ENCODE data around the gene DKKL1. TPM values are rescaled to one million over a fixed set of nuclear protein-coding genes. Genes with fewer than 3 reads are reported as not detected.

DKKL1 gene
- polyA plus RNA-seq, 2 of the 4 experiments (the other 2 are of a cell fraction): 0.37 to 0.53 TPM

- CTCF ChIA-PET: interaction anchor here (1.4 kb wide), 1 partner anchor 23 kb away, joined by 3 read pairs; no protein-coding TSS in a partner anchor
- FAIRE-seq: no peak
- DNase-seq (ENCODE audit: low read depth in 1 of 2, low spot score in 1 of 2): no peak
- peaks cover 9% of the 10 kb centered on the region; the same call in 2 of the 3 replicates for H3K4me1 ChIP-seq
- POLR2A ChIA-PET: no interaction called here
- no peak overlapping the region for H3K4me2 ChIP-seq
- no peak for ATAC-seq
- TF ChIP-seq FOSL2 (IDR thresholded peaks at IDR 0.05) (no peak), FOSL2 (CRISPR knock-in tag; IDR thresholded peaks at IDR 0.05) (no peak), HEYL (CRISPR knock-in tag; IDR thresholded peaks at IDR 0.05) (no peak), SMC3 (IDR thresholded peaks at IDR 0.05) (no peak)
- H3K4me3 ChIP-seq: no peak overlapping the region
- WGBS (ENCODE audit: missing lambda C conversion rate): 82% methylated on average over 11 of the region's 12 CpGs
- peak overlapping the region in 1 of 2 experiments; percentile 12; a peak in 1 of 6 replicates for H3K27ac ChIP-seq
- H3K9me3 ChIP-seq: no peaks in the 10 kb centered on the region
These were observed 7.7 kb upstream of the DKKL1 start for GRCh38 chr19:49355909-49356353.

- ChIA-PET CTCF (no interaction called here), POLR2A (no interaction called here)
- 86% methylated on average over 7 of the region's 7 CpGs for WGBS (ENCODE audit: missing lambda C conversion rate)
- H3K4me1 ChIP-seq: peaks cover 13% of the 10 kb centered on the region; the same call in 2 of the 3 replicates
- no peak overlapping the region for H3K27ac ChIP-seq
- TF ChIP-seq FOSL2 (IDR thresholded peaks at IDR 0.05) (no peak), FOSL2 (CRISPR knock-in tag; IDR thresholded peaks at IDR 0.05) (no peak), GATA3 (IDR thresholded peaks at IDR 0.05; ENCODE audit: borderline replicate concordance) (no peak), NFE2L2 (conservative IDR thresholded peaks at IDR 0.05; ENCODE audit: low read length) (no peak), JUN (IDR thresholded peaks at IDR 0.05) (no peak), CEBPB (IDR thresholded peaks at IDR 0.05) (no peak), RAD21 (conservative IDR thresholded peaks at IDR 0.05 in 1 of 2, IDR thresholded peaks at IDR 0.05 in 1 of 2) (no peak), KDM5A (IDR thresholded peaks at IDR 0.05) (no peak), MAFK (IDR thresholded peaks at IDR 0.05; ENCODE audit: partially characterized antibody) (no peak), HOXA7 (CRISPR knock-in tag; IDR thresholded peaks at IDR 0.05) (no peak), SMC3 (IDR thresholded peaks at IDR 0.05) (no peak), CBX8 (IDR thresholded peaks at IDR 0.05) (no peak), MAZ (IDR thresholded peaks at IDR 0.05; ENCODE audit: borderline replicate concordance, low read depth, low read length) (no peak), EHMT2 (IDR thresholded peaks at IDR 0.05; ENCODE audit: low read depth) (no peak), HOXB5 (CRISPR knock-in tag; IDR thresholded peaks at IDR 0.05) (no peak), JUNB (IDR thresholded peaks at IDR 0.05) (no peak), ESRRA (IDR thresholded peaks at IDR 0.05; ENCODE audit: borderline replicate concordance, low read length) (no peak)
- FAIRE-seq (no peak), ATAC-seq (no peak), DNase-seq (ENCODE audit: low read depth in 1 of 2, low spot score in 1 of 2) (no peak)
- no peak overlapping the region for H3K4me2 ChIP-seq
- H3K4me3 ChIP-seq: no peak overlapping the region
- no peaks in the 10 kb centered on the region for H3K9me3 ChIP-seq
These were observed 7.3 kb upstream of the DKKL1 start for GRCh38 chr19:49356382-49356781.

DNA sequence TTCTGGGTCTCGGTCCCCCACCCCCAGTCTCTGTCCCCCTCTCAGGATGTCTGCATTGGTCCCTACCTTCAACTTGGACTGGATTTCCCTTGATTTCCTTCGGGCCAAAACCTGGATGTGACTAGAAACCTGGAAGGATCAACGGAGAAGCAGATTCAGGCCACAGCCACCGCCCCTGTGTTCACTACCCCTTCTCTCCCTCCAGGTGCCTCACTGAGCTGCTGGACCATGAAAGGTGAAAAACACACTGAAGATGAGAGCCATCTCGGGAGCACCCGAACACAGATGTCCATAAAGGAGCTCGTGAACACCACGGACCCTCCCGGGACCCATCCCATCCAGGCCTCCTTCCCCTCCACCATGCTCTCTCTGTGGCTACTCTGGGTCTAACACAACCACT is 6.5 kb upstream of the DKKL1 start:
- no peak overlapping the region for H3K27ac ChIP-seq
- H3K9me3 ChIP-seq: no peaks in the 10 kb centered on the region
- H3K4me3 ChIP-seq: no peak overlapping the region
- DNase-seq (ENCODE audit: low read depth in 1 of 2, low spot score in 1 of 2) (no peak), ATAC-seq (no peak), FAIRE-seq (no peak)
- 89% methylated on average over 9 of the region's 9 CpGs for WGBS (ENCODE audit: missing lambda C conversion rate)
- ChIA-PET POLR2A (no interaction called here), CTCF (interaction anchor here (1.0 kb wide), 1 partner anchor 56 kb away, joined by 3 read pairs; no protein-coding TSS in a partner anchor)
- no peak overlapping the region for H3K4me2 ChIP-seq
- H3K4me1 ChIP-seq: peaks cover 13% of the 10 kb centered on the region; the same call in 2 of the 3 replicates
- no peak for TF ChIP-seq ZFP36 (IDR thresholded peaks at IDR 0.05; ENCODE audit: borderline replicate concordance, partially characterized antibody)
- TF ChIP-seq, protein P1, sequence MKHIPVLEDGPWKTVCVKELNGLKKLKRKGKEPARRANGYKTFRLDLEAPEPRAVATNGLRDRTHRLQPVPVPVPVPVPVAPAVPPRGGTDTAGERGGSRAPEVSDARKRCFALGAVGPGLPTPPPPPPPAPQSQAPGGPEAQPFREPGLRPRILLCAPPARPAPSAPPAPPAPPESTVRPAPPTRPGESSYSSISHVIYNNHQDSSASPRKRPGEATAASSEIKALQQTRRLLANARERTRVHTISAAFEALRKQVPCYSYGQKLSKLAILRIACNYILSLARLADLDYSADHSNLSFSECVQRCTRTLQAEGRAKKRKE (CRISPR knock-in tag; IDR thresholded peaks at IDR 0.05; ENCODE audit: low read depth): no peak
- no peak for TF ChIP-seq ELK1 (IDR thresholded peaks at IDR 0.05; ENCODE audit: low read depth, low read length)
- no peak for TF ChIP-seq BCL3 (IDR thresholded peaks at IDR 0.05)
- TF ChIP-seq RAD21 (conservative IDR thresholded peaks at IDR 0.05 in 1 of 2, IDR thresholded peaks at IDR 0.05 in 1 of 2): no peak
- no peak for TF ChIP-seq POLR2A (IDR thresholded peaks at IDR 0.05; ENCODE audit: low read length)
- no peak for TF ChIP-seq MYC (IDR thresholded peaks at IDR 0.05; ENCODE audit: borderline replicate concordance, low read length)
- no peak for TF ChIP-seq HDAC2 (IDR thresholded peaks at IDR 0.05)
- TF ChIP-seq EHF (CRISPR knock-in tag; IDR thresholded peaks at IDR 0.05): no peak
- no peak for TF ChIP-seq REST (IDR thresholded peaks at IDR 0.05)

All from A549 (cell line).